Neutrophil (primary cell): ENCODE data around the gene PHLPP2.
"Not testable (repeated sequence)": the region's sequence is repeated elsewhere in the genome, so short reads cannot be mapped to it uniquely, and the experiment has no call there.

Experiments
- H3K27ac ChIP-seq: fragments of 200-600 bp; sonication (generic); 2 replicates; pipeline ENCODE4 v1.5.1; 2016; ENCODE audit warnings: mild to moderate bottlenecking, moderate library complexity
- H3K27me3 ChIP-seq: fragments of 200-600 bp; sonication (generic); 2 replicates; pipeline ENCODE4 v1.6.0; 2016; ENCODE audit warnings: mild to moderate bottlenecking
- H3K36me3 ChIP-seq: fragments of 200-600 bp; sonication (generic); 2 replicates; pipeline ENCODE4 v1.5.1; 2017
- H3K4me1 ChIP-seq, 2 experiments: fragments of 200-600 bp in 1 of 2; sonication (generic) in 1 of 2; 1 replicate in 1 of 2; 2 replicates in 1 of 2; pipeline versions ENCODE4 v1.5.1 to v1.6.1; 2013 to 2016; ENCODE audit warnings: low read depth in 1 of 2, low read length in 1 of 2, mild to moderate bottlenecking in 1 of 2, moderate library complexity in 1 of 2; ENCODE audit not compliant: control insufficient read depth in 1 of 2, insufficient read depth in 1 of 2
- H3K4me3 ChIP-seq, 2 experiments: fragments of 200-600 bp in 1 of 2; sonication (generic) in 1 of 2; 1 replicate in 1 of 2; 2 replicates in 1 of 2; pipeline ENCODE4 v1.5.1; 2013 to 2016; ENCODE audit warnings: low read depth in 1 of 2, low read length in 1 of 2, mild to moderate bottlenecking in 1 of 2, moderate library complexity in 1 of 2
- H3K9me3 ChIP-seq: fragments of 200-600 bp; sonication (generic); 2 replicates; pipeline ENCODE4 v1.5.1; 2016
- TF ChIP-seq, protein P1 (sequence below): fragments of 200-600 bp; sonication (generic); IDR thresholded peaks from 2 replicates; pipeline ENCODE4 v1.5.1; 2016; ENCODE audit warnings: antibody characterized with exemption

The PHLPP2 gene

GRCh38 chr16:71609066-71609465 lies 115.4 kb downstream of the PHLPP2 start:
- Histone ChIP-seq H3K27ac (no peak overlapping the region), H3K9me3 (no peaks in the 10 kb centered on the region)

GRCh38 chr16:71600822-71601221 lies 123.7 kb downstream of the PHLPP2 start:
- H3K4me1 ChIP-seq: no peaks in the 10 kb centered on the region
- H3K9me3 ChIP-seq: no peaks in the 10 kb centered on the region
- H3K4me3 ChIP-seq: no peak overlapping the region
- H3K27ac ChIP-seq: no peak overlapping the region
- TF ChIP-seq, protein P1, sequence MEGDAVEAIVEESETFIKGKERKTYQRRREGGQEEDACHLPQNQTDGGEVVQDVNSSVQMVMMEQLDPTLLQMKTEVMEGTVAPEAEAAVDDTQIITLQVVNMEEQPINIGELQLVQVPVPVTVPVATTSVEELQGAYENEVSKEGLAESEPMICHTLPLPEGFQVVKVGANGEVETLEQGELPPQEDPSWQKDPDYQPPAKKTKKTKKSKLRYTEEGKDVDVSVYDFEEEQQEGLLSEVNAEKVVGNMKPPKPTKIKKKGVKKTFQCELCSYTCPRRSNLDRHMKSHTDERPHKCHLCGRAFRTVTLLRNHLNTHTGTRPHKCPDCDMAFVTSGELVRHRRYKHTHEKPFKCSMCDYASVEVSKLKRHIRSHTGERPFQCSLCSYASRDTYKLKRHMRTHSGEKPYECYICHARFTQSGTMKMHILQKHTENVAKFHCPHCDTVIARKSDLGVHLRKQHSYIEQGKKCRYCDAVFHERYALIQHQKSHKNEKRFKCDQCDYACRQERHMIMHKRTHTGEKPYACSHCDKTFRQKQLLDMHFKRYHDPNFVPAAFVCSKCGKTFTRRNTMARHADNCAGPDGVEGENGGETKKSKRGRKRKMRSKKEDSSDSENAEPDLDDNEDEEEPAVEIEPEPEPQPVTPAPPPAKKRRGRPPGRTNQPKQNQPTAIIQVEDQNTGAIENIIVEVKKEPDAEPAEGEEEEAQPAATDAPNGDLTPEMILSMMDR: no peak
- no peaks in the 10 kb centered on the region for H3K27me3 ChIP-seq
- H3K36me3 ChIP-seq: no peaks in the 10 kb centered on the region

More at GRCh38 chr16:71609066-71609465, 115.4 kb downstream of the PHLPP2 start:
- Histone ChIP-seq H3K27me3 (peaks cover 28% of the 10 kb centered on the region), H3K4me3 (no peak overlapping the region), H3K4me1 (no peaks in the 10 kb centered on the region), H3K36me3 (no peaks in the 10 kb centered on the region)
- TF ChIP-seq, protein P1: no peak

GRCh38 chr16:71598426-71598825 lies 126.1 kb downstream of the PHLPP2 start:
- not testable (repeated sequence) for H3K36me3 ChIP-seq, H3K4me1 ChIP-seq, H3K27me3 ChIP-seq, H3K4me3 ChIP-seq, H3K9me3 ChIP-seq, H3K27ac ChIP-seq

DNA sequence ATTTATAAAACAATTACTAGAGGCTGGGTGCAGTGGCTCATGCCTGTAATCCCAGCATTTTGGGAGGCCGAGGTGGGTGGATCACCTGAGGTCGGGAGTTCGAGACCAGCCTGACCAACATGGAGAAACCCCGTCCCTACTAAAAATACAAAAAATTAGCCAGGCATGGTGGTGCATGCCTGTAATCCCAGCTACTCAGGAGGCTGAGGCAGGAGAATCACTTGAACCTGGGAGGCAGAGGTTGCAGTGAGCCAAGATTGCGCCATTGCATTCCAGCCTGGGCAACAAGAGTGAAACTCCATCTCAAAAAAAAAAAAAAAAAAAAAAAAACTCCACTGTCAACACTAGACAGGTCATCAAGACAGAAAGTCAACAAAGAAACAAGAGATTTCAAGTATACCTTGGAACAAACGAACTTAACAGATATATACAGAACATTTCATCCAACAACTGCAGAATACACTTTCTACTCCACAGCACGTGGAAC lies 129.1 kb downstream of the PHLPP2 start:
- not testable (repeated sequence) for H3K36me3 ChIP-seq, H3K27me3 ChIP-seq, H3K4me1 ChIP-seq, H3K4me3 ChIP-seq, H3K27ac ChIP-seq, H3K9me3 ChIP-seq
